DOHH2 (cell line): ENCODE measurements around the gene JDP2.

Experiments
- CTCF ChIP-seq: fragments of 200-600 bp; sonication (generic); IDR thresholded peaks from one replicate; pipeline ENCODE4 v1.5.1; 2014; ENCODE audit warnings: antibody characterized with exemption, mild to moderate bottlenecking, low read depth, low read length; ENCODE audit not compliant: poor library complexity, severe bottlenecking
- EZH2phosphoT487 ChIP-seq: fragments of 200-600 bp; sonication (generic); IDR thresholded peaks from 2 replicates; pipeline ENCODE4 v1.6.1; 2017; ENCODE audit warnings: borderline replicate concordance, mild to moderate bottlenecking, antibody characterized with exemption, low read length, moderate library complexity, mixed read lengths

DNA sequence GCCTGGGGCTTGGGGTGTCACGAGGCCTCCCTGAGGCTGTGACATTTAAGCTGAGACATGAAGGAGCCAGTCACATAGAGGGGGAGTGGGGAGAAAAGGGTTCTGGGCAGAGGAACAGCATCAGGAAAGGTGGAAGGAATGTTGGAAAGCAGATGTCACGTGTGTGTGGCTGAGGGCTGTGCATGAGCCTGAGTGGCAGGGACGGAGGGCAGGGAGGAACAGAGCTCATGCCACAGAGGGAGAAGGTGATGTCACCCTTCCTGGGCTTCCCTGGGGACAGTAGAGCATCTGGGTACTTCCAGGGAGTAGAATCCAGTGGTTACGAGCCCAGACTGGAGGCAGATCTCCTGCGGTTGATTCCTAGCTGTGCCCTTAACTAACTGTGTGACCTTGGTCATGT is 32.0 kb upstream of the JDP2 start:
- no peak for TF ChIP-seq EZH2phosphoT487
- TF ChIP-seq CTCF: no peak
